ENCODE measurements around the gene COL15A1.

- TF ChIP-seq CTCF (IDR thresholded peaks at IDR 0.05; ENCODE audit: low read depth, low read length) (no peak), MAX (IDR thresholded peaks at IDR 0.05; ENCODE audit: low read depth, low read length) (no peak), POLR2A (IDR thresholded peaks at IDR 0.05; ENCODE audit: extremely low read depth, insufficient read length) (no peak), MYC (IDR thresholded peaks at IDR 0.05; ENCODE audit: low read depth, low read length) (no peak)
Observed at GRCh38 chr9:98897745-98898144, 46.0 kb upstream of the COL15A1 start.
